Caco-2 (cell line): ENCODE data around the gene FREM3. TPM values are rescaled to one million over a fixed set of nuclear protein-coding genes. Genes with fewer than 3 reads are reported as not detected.

ENCODE experiments used
- BruUV-seq: library from RNA; stranded (reverse); fragments of 400-500 nt; replicated peaks from 2 replicates; lab custom pipeline; 2021; lab: Mats Ljungman, UMichigan
- CTCF ChIA-PET: fragments of 300-600 bp; sonication (Branson Sonifier 250); formaldehyde crosslinking; loops from one replicate; lab custom pipeline; 2022; ENCODE audit warnings: antibody characterized with exemption; lab: Charles Lee
- POLR2A ChIA-PET: fragments of 300-600 bp; sonication (Branson Sonifier 250); formaldehyde crosslinking; loops from one replicate; lab custom pipeline; 2022; ENCODE audit warnings: antibody characterized with exemption; lab: Charles Lee
- DNase-seq, 2 experiments: peaks; one replicate each; pipeline versions ENCODE4 v3.0.0 to v3.0.0-alpha.2; 2020 to 2022
- H3K27me3 ChIP-seq: replicated peaks from 2 replicates; pipeline ENCODE4 v1.6.0; 2011; ENCODE audit warnings: low read length; ENCODE audit not compliant: control insufficient read depth, insufficient read depth
- H3K36me3 ChIP-seq: 2 replicates; pipeline ENCODE4 v1.5.1; 2011; ENCODE audit warnings: low read length; ENCODE audit not compliant: control insufficient read depth, insufficient read depth
- H3K4me1 ChIP-seq: fragments of 250-450 bp; sonication (Bioruptor Pico); 2 replicates; pipeline ENCODE4 v1.5.1; 2020; ENCODE audit warnings: mild to moderate bottlenecking
- H3K4me3 ChIP-seq: 2 replicates; pipeline ENCODE4 v1.5.1; 2011; ENCODE audit warnings: low read depth, mild to moderate bottlenecking, control low read depth, low read length
- H3K9me3 ChIP-seq: fragments of 250-450 bp; sonication (Bioruptor Pico); 2 replicates; pipeline ENCODE4 v1.5.1; 2020; ENCODE audit warnings: mild to moderate bottlenecking, moderate library complexity
- H3K27ac Mint-ChIP-seq: one replicate; pipeline ENCODE4 v1.8.0; 2022; ENCODE audit warnings: mixed read lengths; ENCODE audit not compliant: unreplicated experiment
- H3K27me3 Mint-ChIP-seq: one replicate; pipeline ENCODE4 v1.8.0; 2022; ENCODE audit warnings: mixed read lengths; ENCODE audit not compliant: insufficient read depth, unreplicated experiment
- H3K36me3 Mint-ChIP-seq: one replicate; pipeline ENCODE4 v1.8.0; 2022; ENCODE audit warnings: mild to moderate bottlenecking, mixed read lengths; ENCODE audit not compliant: insufficient read depth, unreplicated experiment
- H3K4me1 Mint-ChIP-seq: one replicate; pipeline ENCODE4 v1.8.0; 2022; ENCODE audit warnings: low read depth, mixed read lengths; ENCODE audit not compliant: unreplicated experiment
- H3K4me3 Mint-ChIP-seq: one replicate; pipeline ENCODE4 v1.8.0; 2022; ENCODE audit warnings: mild to moderate bottlenecking, moderate library complexity, mixed read lengths; ENCODE audit not compliant: unreplicated experiment
- H3K9me3 Mint-ChIP-seq: one replicate; pipeline ENCODE4 v1.8.0; 2022; ENCODE audit warnings: mixed read lengths; ENCODE audit not compliant: unreplicated experiment
- intact Hi-C: fragments of 100-400 bp; cut with micrococcal nuclease; formaldehyde crosslinking; loops from one replicate; pipeline ENCODE4 v1.10.0; 2022; ENCODE audit not compliant: unreplicated experiment
- total RNA-seq: library from RNA; stranded (reverse); gene quantifications from 2 replicates; pipeline ENCODE4 v1.2.3, GENCODE V29; 2022
- TF ChIP-seq, protein P1 (sequence below), 2 experiments: fragments of 200-600 bp in 1 of 2; IDR thresholded peaks; 1 replicate in 1 of 2; 2 replicates in 1 of 2; pipeline versions ENCODE4 v1.5.1 to v1.8.0; 2011 to 2022; ENCODE audit warnings: antibody characterized with exemption in 1 of 2, control low read depth in 1 of 2, inconsistent platforms in 1 of 2, low read depth in 1 of 2, low read length in 1 of 2, mild to moderate bottlenecking in 1 of 2, moderate library complexity in 1 of 2; ENCODE audit not compliant: insufficient read depth in 1 of 2, severe bottlenecking in 1 of 2, unreplicated experiment in 1 of 2

The FREM3 gene
- total RNA-seq, 1 experiment from 2014 or later, result not detected

- ChIA-PET POLR2A (no interaction called here), CTCF (no interaction called here)
- Histone ChIP-seq H3K4me3 (no peak overlapping the region), H3K27me3 (no peaks in the 10 kb centered on the region), H3K36me3 (no peaks in the 10 kb centered on the region), H3K9me3 (no peaks in the 10 kb centered on the region), H3K4me1 (no peaks in the 10 kb centered on the region)
- H3K27me3 Mint-ChIP-seq, result peaks cover 6% of the 10 kb centered on the region
- no peaks in the 10 kb centered on the region for H3K4me1 Mint-ChIP-seq
- no peak overlapping the region for H3K4me3 Mint-ChIP-seq
- no peak overlapping the region for H3K27ac Mint-ChIP-seq
- BruUV-seq, result no TSS peak
- DNase-seq, result no peak
- TF ChIP-seq, protein P1, sequence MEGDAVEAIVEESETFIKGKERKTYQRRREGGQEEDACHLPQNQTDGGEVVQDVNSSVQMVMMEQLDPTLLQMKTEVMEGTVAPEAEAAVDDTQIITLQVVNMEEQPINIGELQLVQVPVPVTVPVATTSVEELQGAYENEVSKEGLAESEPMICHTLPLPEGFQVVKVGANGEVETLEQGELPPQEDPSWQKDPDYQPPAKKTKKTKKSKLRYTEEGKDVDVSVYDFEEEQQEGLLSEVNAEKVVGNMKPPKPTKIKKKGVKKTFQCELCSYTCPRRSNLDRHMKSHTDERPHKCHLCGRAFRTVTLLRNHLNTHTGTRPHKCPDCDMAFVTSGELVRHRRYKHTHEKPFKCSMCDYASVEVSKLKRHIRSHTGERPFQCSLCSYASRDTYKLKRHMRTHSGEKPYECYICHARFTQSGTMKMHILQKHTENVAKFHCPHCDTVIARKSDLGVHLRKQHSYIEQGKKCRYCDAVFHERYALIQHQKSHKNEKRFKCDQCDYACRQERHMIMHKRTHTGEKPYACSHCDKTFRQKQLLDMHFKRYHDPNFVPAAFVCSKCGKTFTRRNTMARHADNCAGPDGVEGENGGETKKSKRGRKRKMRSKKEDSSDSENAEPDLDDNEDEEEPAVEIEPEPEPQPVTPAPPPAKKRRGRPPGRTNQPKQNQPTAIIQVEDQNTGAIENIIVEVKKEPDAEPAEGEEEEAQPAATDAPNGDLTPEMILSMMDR (IDR thresholded peaks at IDR 0.05; ENCODE audit: insufficient read depth in 1 of 2, low read depth in 1 of 2, low read length in 1 of 2, severe bottlenecking in 1 of 2, unreplicated experiment in 1 of 2), result no peak
- intact Hi-C loops, result no loop called here
- no peaks in the 10 kb centered on the region for H3K9me3 Mint-ChIP-seq
- H3K36me3 Mint-ChIP-seq, result no peaks in the 10 kb centered on the region
These were observed 74.2 kb downstream of the FREM3 start for GRCh38 chr4:143626134-143626911.

GRCh38 chr4:143625632-143626031 is 74.8 kb downstream of the FREM3 start:
- no peaks in the 10 kb centered on the region for H3K36me3 Mint-ChIP-seq
- Histone ChIP-seq H3K27me3 (no peaks in the 10 kb centered on the region), H3K4me1 (no peaks in the 10 kb centered on the region), H3K9me3 (no peaks in the 10 kb centered on the region), H3K36me3 (no peaks in the 10 kb centered on the region), H3K4me3 (no peak overlapping the region)
- no peaks in the 10 kb centered on the region for H3K9me3 Mint-ChIP-seq
- H3K4me1 Mint-ChIP-seq, result no peaks in the 10 kb centered on the region
- no peak overlapping the region for H3K27ac Mint-ChIP-seq
- ChIA-PET CTCF (no interaction called here), POLR2A (no interaction called here)
- intact Hi-C loops, result no loop called here
- TF ChIP-seq, protein P1 (IDR thresholded peaks at IDR 0.05; ENCODE audit: insufficient read depth in 1 of 2, low read depth in 1 of 2, low read length in 1 of 2, severe bottlenecking in 1 of 2, unreplicated experiment in 1 of 2), result no peak
- no TSS peak for BruUV-seq
- no peak for DNase-seq
- no peak overlapping the region for H3K4me3 Mint-ChIP-seq
- peaks cover 6% of the 10 kb centered on the region for H3K27me3 Mint-ChIP-seq

DNA sequence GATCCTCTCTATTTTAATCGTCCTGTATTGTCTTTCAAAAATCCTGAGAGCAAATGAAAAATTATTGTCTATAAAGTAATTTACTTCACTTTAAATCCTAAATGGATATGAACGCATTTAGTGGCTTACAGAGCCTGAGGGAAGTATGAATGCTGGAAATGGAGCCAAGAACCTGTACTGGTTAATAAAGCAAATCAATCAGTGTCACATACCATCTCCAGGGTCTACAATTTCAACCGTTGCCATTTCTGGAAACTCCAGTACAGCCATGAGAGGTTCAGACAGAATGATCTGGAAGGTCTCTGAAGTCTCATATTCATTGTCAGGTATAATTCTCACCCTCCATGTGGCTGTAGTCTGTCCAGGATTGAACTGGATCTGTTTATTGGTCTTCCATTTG is 76.6 kb downstream of the FREM3 start:
- H3K27me3 Mint-ChIP-seq, result peaks cover 3% of the 10 kb centered on the region
- H3K4me3 Mint-ChIP-seq, result no peak overlapping the region
- ChIA-PET POLR2A (no interaction called here), CTCF (no interaction called here)
- H3K27ac Mint-ChIP-seq, result no peak overlapping the region
- no peaks in the 10 kb centered on the region for H3K9me3 Mint-ChIP-seq
- DNase-seq, result no peak
- no peak overlapping the region for H3K4me3 ChIP-seq
- no peaks in the 10 kb centered on the region for H3K4me1 ChIP-seq
- intact Hi-C loops, result no loop called here
- H3K4me1 Mint-ChIP-seq, result no peaks in the 10 kb centered on the region
- TF ChIP-seq, protein P1 (IDR thresholded peaks at IDR 0.05; ENCODE audit: insufficient read depth in 1 of 2, low read depth in 1 of 2, low read length in 1 of 2, severe bottlenecking in 1 of 2, unreplicated experiment in 1 of 2), result no peak
- H3K36me3 Mint-ChIP-seq, result no peaks in the 10 kb centered on the region
- H3K27me3 ChIP-seq, result no peaks in the 10 kb centered on the region
- no TSS peak for BruUV-seq
- H3K9me3 ChIP-seq, result no peaks in the 10 kb centered on the region
- no peaks in the 10 kb centered on the region for H3K36me3 ChIP-seq
